ENCODE data around the gene GCGR. TPM values are rescaled to one million over a fixed set of nuclear protein-coding genes. Genes with fewer than 3 reads are reported as not detected.

Gene GCGR
- total and polyA plus RNA-seq, 10 donors = 0.06 to 0.37 (median 0.14) TPM; not detected in 6

DNA sequence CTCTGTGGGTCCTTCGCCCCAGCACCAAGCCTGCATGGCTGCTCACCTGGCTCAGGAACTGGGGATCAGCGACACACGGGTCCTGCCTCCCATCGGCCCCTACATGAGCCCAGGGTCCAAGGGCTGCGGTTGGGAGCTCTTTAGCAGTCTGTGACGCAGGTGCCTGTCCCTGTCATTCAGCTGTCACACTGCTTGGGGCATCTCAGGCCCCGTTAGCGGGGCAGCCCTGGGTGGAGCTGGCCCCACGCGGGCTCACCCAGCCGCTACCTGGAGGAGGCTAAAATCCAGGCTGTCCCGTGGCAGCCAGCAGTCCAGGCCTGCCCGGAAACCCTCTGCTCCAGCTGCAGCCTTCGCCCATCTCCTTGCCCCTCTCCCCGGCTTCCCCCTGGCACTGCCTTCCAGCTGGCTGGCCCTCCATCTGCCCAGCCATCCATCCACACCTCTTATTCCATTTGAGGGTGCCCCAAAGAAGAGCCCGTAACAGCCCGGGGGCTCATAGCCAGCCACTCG lies 3.3 kb downstream of the GCGR start:
- Histone ChIP-seq H3K9me3 (no peaks in the 10 kb centered on the region), H3K4me1 (peaks cover 8 to 26% (median 21%) of the 10 kb centered on the region in 6 donors), H3K4me3 (no peak overlapping the region), H3K27ac (no peak overlapping the region), H3K36me3 (no peaks in the 10 kb centered on the region), H3K27me3 (replicated peaks in 1 of 7) (peaks cover 0 to 100% (median 67%) of the 10 kb centered on the region in 7 donors)
- intact Hi-C loops (cut with DNase I; ENCODE audit: low total_unique reads) = no loop called here
- no peak for TF ChIP-seq POLR2A (IDR thresholded peaks at IDR 0.05)
- no peak for TF ChIP-seq POLR2AphosphoS5 (IDR thresholded peaks at IDR 0.05)
- TF ChIP-seq, protein P1, sequence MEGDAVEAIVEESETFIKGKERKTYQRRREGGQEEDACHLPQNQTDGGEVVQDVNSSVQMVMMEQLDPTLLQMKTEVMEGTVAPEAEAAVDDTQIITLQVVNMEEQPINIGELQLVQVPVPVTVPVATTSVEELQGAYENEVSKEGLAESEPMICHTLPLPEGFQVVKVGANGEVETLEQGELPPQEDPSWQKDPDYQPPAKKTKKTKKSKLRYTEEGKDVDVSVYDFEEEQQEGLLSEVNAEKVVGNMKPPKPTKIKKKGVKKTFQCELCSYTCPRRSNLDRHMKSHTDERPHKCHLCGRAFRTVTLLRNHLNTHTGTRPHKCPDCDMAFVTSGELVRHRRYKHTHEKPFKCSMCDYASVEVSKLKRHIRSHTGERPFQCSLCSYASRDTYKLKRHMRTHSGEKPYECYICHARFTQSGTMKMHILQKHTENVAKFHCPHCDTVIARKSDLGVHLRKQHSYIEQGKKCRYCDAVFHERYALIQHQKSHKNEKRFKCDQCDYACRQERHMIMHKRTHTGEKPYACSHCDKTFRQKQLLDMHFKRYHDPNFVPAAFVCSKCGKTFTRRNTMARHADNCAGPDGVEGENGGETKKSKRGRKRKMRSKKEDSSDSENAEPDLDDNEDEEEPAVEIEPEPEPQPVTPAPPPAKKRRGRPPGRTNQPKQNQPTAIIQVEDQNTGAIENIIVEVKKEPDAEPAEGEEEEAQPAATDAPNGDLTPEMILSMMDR (IDR thresholded peaks at IDR 0.05 in 8 of 11, conservative IDR thresholded peaks at IDR 0.05 in 3 of 11) = no peak
- DNase-seq = no peak
- WGBS, 5 donors = 62 to 77% (median 66%) methylated on average over 10 to 18 of the region's 18 CpGs

DNA sequence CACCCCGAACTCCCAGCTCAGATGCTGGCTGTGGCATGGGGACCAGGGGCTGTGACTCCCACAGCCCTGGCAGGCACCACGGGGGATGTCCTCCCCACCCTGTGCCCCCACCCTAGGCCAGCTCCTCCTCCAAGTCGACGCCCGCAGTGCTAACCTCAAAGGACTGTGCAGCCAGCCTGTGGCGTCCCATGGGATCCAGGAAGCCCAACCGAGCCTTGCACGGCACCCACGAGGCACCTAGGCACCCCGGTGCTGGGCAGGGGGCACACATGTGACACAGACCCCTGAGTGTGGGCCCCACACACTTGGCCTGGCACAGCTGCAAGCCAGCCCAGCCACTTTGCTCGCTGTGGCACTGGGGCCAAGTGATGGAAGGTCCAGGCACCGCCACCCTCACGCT lies 3.9 kb downstream of the GCGR start:
- intact Hi-C loops (cut with DNase I; ENCODE audit: low total_unique reads) = no loop called here
- peaks cover 0 to 100% (median 64%) of the 10 kb centered on the region in 7 donors for H3K27me3 ChIP-seq (replicated peaks in 1 of 7)
- no peak overlapping the region for H3K4me3 ChIP-seq
- no peak for DNase-seq
- H3K27ac ChIP-seq = no peak overlapping the region
- TF ChIP-seq POLR2A (IDR thresholded peaks at IDR 0.05) (no peak), POLR2AphosphoS5 (IDR thresholded peaks at IDR 0.05) (no peak)
- TF ChIP-seq, protein P1 (IDR thresholded peaks at IDR 0.05 in 8 of 11, conservative IDR thresholded peaks at IDR 0.05 in 3 of 11) = no peak
- H3K9me3 ChIP-seq = no peaks in the 10 kb centered on the region
- peaks cover 8 to 25% (median 21%) of the 10 kb centered on the region in 6 donors for H3K4me1 ChIP-seq
- H3K36me3 ChIP-seq = no peaks in the 10 kb centered on the region
- 65 to 84% (median 72%) methylated on average over 3 to 13 of the region's 13 CpGs for WGBS, 5 donors

DNA sequence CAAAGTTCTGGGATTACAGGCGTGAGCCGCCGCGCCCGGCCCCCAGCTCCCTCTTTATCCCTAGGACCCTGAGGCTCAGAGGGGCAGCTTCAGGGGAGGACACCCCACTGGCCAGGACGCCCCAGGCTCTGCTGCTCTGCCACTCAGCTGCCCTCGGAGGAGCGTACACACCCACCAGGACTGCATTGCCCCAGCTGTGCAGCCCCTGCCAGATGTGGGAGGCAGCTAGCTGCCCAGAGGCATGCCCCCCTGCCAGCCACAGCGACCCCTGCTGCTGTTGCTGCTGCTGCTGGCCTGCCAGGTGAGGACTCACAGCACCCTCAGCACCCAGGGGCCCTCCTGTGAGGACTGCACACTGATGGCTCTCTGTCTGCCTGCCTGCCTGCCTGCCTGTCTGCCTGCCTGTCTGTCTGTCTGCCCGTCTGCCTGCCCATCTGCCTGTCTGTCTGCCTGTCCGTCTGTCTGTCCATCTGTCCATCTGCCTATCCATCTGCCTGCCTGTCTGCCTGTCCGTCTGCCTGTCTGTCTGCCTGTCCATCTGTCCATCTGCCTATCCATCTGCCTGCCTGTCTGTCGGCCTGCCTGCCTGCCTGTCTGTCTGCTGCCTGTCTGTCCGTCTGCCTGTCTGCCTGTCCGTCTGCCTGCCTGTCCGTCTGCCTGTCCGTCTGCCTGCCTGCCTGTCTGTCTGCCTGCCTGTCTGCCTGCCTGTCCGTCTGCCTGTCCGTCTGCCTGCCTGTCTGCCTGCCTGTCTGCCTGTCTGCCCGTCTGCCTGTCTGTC lies 5.0 kb downstream of the GCGR start:
- WGBS, 5 donors = 70 to 85% (median 78%) methylated on average over 16 to 20 of the region's 20 CpGs
- Histone ChIP-seq H3K4me3 (no peak overlapping the region), H3K36me3 (no peaks in the 10 kb centered on the region), H3K27me3 (replicated peaks in 1 of 7) (peaks cover 0 to 100% (median 53%) of the 10 kb centered on the region in 7 donors), H3K9me3 (no peaks in the 10 kb centered on the region), H3K27ac (no peak overlapping the region), H3K4me1 (peaks cover 5 to 13% (median 12%) of the 10 kb centered on the region in 6 donors)
- TF ChIP-seq, protein P1 (IDR thresholded peaks at IDR 0.05 in 8 of 11, conservative IDR thresholded peaks at IDR 0.05 in 3 of 11) = no peak
- TF ChIP-seq POLR2A (IDR thresholded peaks at IDR 0.05) (no peak), POLR2AphosphoS5 (IDR thresholded peaks at IDR 0.05) (no peak)
- intact Hi-C loops (cut with DNase I; ENCODE audit: low total_unique reads) = no loop called here
- no peak for DNase-seq

DNA sequence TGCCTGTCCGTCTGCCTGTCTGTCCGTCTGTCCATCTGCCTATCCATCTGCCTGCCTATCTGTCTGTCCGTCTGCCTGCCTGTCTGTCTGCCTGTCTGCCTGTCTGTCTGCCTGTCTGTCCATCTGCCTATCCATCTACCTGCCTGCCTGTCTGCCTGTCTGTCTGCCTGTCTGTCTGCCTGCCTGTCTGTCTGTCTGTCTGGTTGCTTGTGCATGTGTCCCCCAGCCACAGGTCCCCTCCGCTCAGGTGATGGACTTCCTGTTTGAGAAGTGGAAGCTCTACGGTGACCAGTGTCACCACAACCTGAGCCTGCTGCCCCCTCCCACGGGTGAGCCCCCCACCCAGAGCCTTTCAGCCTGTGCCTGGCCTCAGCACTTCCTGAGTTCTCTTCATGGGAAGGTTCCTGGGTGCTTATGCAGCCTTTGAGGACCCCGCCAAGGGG lies 5.6 kb downstream of the GCGR start:
- H3K4me1 ChIP-seq = peaks cover 2 to 7% (median 6%) of the 10 kb centered on the region in 6 donors
- peaks cover 0 to 97% (median 47%) of the 10 kb centered on the region in 7 donors for H3K27me3 ChIP-seq (replicated peaks in 1 of 7)
- WGBS, 5 donors = 57 to 69% (median 62%) methylated on average over 7 of the region's 7 CpGs
- no peak for DNase-seq
- no peaks in the 10 kb centered on the region for H3K9me3 ChIP-seq
- no peaks in the 10 kb centered on the region for H3K36me3 ChIP-seq
- TF ChIP-seq, protein P1 (IDR thresholded peaks at IDR 0.05 in 8 of 11, conservative IDR thresholded peaks at IDR 0.05 in 3 of 11) = no peak
- no peak for TF ChIP-seq POLR2AphosphoS5 (IDR thresholded peaks at IDR 0.05)
- intact Hi-C loops (cut with DNase I; ENCODE audit: low total_unique reads) = no loop called here
- H3K27ac ChIP-seq = no peak overlapping the region
- no peak overlapping the region for H3K4me3 ChIP-seq
